Endothelial cell of umbilical vein (primary cell): Measurements from ENCODE around the gene ERRFI1. TPM values are rescaled to one million over a fixed set of nuclear protein-coding genes. Genes with fewer than 3 reads are reported as not detected.

Source experiments
- BruUV-seq: library from RNA; stranded (reverse); fragments of 400-500 nt; replicated peaks from 2 replicates; lab custom pipeline; 2021; lab: Mats Ljungman, UMichigan
- CTCF ChIA-PET: fragments of 300-600, 350-600 bp; sonication (Branson Sonifier 250); formaldehyde crosslinking; loops from one replicate; lab custom pipeline; 2021; ENCODE audit warnings: antibody characterized with exemption, inconsistent platforms; lab: Charles Lee
- POLR2A ChIA-PET: fragments of 300-600, 350-600 bp; sonication (Branson Sonifier 250); formaldehyde crosslinking; loops from one replicate; lab custom pipeline; 2021; ENCODE audit warnings: antibody characterized with exemption, inconsistent platforms; lab: Charles Lee
- DNase-seq: peaks from one replicate; pipeline ENCODE4 v3.0.0-alpha.2; 2011; ENCODE audit warnings: low read depth, low spot score
- FAIRE-seq: peaks from 2 replicates; lab custom pipeline; 2011; peaks lifted over from hg19 to GRCh38; lab: Jason Lieb, UNC
- H2AFZ ChIP-seq: 2 replicates; pipeline ENCODE4 v1.6.0; 2012; ENCODE audit warnings: low read depth, low read length, control low read depth, inconsistent platforms
- H3K27ac ChIP-seq: 2 replicates; pipeline ENCODE4 v1.5.1; 2011; ENCODE audit warnings: low read depth, mild to moderate bottlenecking, control low read depth, low read length, moderate library complexity; ENCODE audit not compliant: insufficient read depth
- H3K27me3 ChIP-seq, 2 experiments: 2 replicates each; pipeline versions ENCODE4 v1.6.0 to v1.6.1; 2011; ENCODE audit warnings: low read length in 2 of 2, mixed read lengths in 1 of 2; ENCODE audit not compliant: control insufficient read depth in 2 of 2, insufficient read depth in 2 of 2
- H3K36me3 ChIP-seq, 2 experiments: 2 replicates in 1 of 2; 3 replicates in 1 of 2; pipeline ENCODE4 v1.5.1; 2011; ENCODE audit warnings: low read length in 2 of 2, mild to moderate bottlenecking in 1 of 2, moderate library complexity in 1 of 2; ENCODE audit not compliant: control insufficient read depth in 2 of 2, insufficient read depth in 2 of 2; ENCODE audit errors: extremely low read depth in 1 of 2
- H3K4me1 ChIP-seq: 3 replicates; pipeline ENCODE4 v1.5.1; 2011; ENCODE audit warnings: mild to moderate bottlenecking, low read length; ENCODE audit not compliant: control insufficient read depth, insufficient read depth; ENCODE audit errors: extremely low read depth
- H3K4me2 ChIP-seq: 2 replicates; pipeline ENCODE4 v1.6.1; 2011; ENCODE audit warnings: low read length, control low read depth, mixed read lengths; ENCODE audit not compliant: insufficient read depth
- H3K4me3 ChIP-seq, 3 experiments: fragments of 200-600 bp in 1 of 3; sonication (generic), shearing (Covaris generic) in 1 of 3; replicated peaks in 1 of 3; 2 replicates each; pipeline ENCODE4 v1.5.1; 2011 to 2016; ENCODE audit warnings: control low read depth in 3 of 3, low read length in 3 of 3, mild to moderate bottlenecking in 2 of 3, inconsistent platforms in 1 of 3, low read depth in 1 of 3, moderate library complexity in 1 of 3; ENCODE audit not compliant: insufficient read depth in 1 of 3
- H3K79me2 ChIP-seq: 2 replicates; pipeline ENCODE4 v1.6.0; 2012; ENCODE audit warnings: low read length, inconsistent platforms; ENCODE audit not compliant: control insufficient read depth, insufficient read depth
- H3K9ac ChIP-seq: replicated peaks from 2 replicates; pipeline ENCODE3; 2011; ENCODE audit warnings: low read length, control low read depth; ENCODE audit not compliant: insufficient read depth; ENCODE audit errors: extremely low read depth
- H3K9me1 ChIP-seq: replicated peaks from 3 replicates; pipeline ENCODE4 v1.6.0; 2011; ENCODE audit warnings: mild to moderate bottlenecking, low read length; ENCODE audit not compliant: control insufficient read depth, insufficient read depth; ENCODE audit errors: extremely low read depth
- H3K9me3 ChIP-seq: replicated peaks from 2 replicates; pipeline ENCODE4 v1.5.1; 2012; ENCODE audit warnings: low read length, inconsistent platforms; ENCODE audit not compliant: control insufficient read depth, insufficient read depth
- H4K20me1 ChIP-seq: replicated peaks from 2 replicates; pipeline ENCODE3; 2011; ENCODE audit warnings: mild to moderate bottlenecking, low read length; ENCODE audit not compliant: control insufficient read depth, insufficient read depth; ENCODE audit errors: extremely low read depth
- CTCF ChIP-seq, 2 donors: IDR thresholded peaks; 1 replicate in 1 of 2; 2 replicates in 1 of 2; pipeline ENCODE4 v1.5.1; 2011; ENCODE audit warnings: low read length in 2 of 2, mild to moderate bottlenecking in 2 of 2, moderate library complexity in 2 of 2, control low read depth in 1 of 2, inconsistent platforms in 1 of 2, low read depth in 1 of 2; ENCODE audit not compliant: insufficient read depth in 1 of 2; ENCODE audit errors: extremely low read depth in 1 of 2
- EZH2 ChIP-seq: IDR thresholded peaks from 2 replicates; pipeline ENCODE4 v1.6.1; 2012; ENCODE audit warnings: borderline replicate concordance, low read depth, mild to moderate bottlenecking, moderate library complexity, low read length, inconsistent platforms; ENCODE audit not compliant: severe bottlenecking
- FOS ChIP-seq: IDR thresholded peaks from 2 replicates; pipeline ENCODE4 v1.6.1; 2011; ENCODE audit warnings: mild to moderate bottlenecking, low read length, moderate library complexity, borderline replicate concordance; ENCODE audit not compliant: insufficient read depth
- GATA2 ChIP-seq: IDR thresholded peaks from 2 replicates; pipeline ENCODE4 v1.7.0; 2011; ENCODE audit warnings: low read depth, mild to moderate bottlenecking, moderate library complexity, mixed read lengths, low read length; ENCODE audit not compliant: insufficient read length, insufficient read depth
- JUN ChIP-seq: IDR thresholded peaks from 2 replicates; pipeline ENCODE4 v1.6.1; 2011; ENCODE audit warnings: borderline replicate concordance, low read depth; ENCODE audit not compliant: insufficient read length, insufficient read depth
- MAX ChIP-seq: IDR thresholded peaks from 2 replicates; pipeline ENCODE4 v1.6.1; 2011; ENCODE audit not compliant: insufficient read depth, insufficient read length
- MYC ChIP-seq: IDR thresholded peaks from one replicate; pipeline ENCODE4 v1.6.1; 2011; ENCODE audit warnings: mild to moderate bottlenecking, low read depth, low read length
- POLR2A ChIP-seq: IDR thresholded peaks from 2 replicates; pipeline ENCODE4 v1.6.1; 2012; ENCODE audit warnings: low read depth, mild to moderate bottlenecking, control low read depth, low read length
- POLR2AphosphoS5 ChIP-seq: IDR thresholded peaks from 2 replicates; pipeline ENCODE4 v1.6.1; 2012; ENCODE audit warnings: low read depth, mild to moderate bottlenecking, control low read depth, low read length, moderate library complexity; ENCODE audit not compliant: insufficient read depth
- dilution Hi-C: fragments of 300-500 bp; cut with MboI; formaldehyde crosslinking; loops from one replicate; pipeline ENCODE4 v1.15.0; 2019; ENCODE audit warnings: low sequenced_read_pairs; ENCODE audit not compliant: extremely low pct_ligation_motif_present
- intact Hi-C: fragments of 100-400 bp; cut with micrococcal nuclease; formaldehyde crosslinking; loops from one replicate; pipeline ENCODE4 v1.10.0; 2022
- polyA plus RNA-seq, 4 experiments: library from polyadenylated mRNA; depleted of rRNA in 3 of 4; stranded (reverse) in 3 of 4; unstranded in 1 of 4; fragments of >200 nt; gene quantifications; 2 replicates each; pipeline versions ENCODE4 v1.2.1 to v1.2.3, GENCODE V29; 2011 to 2012; ENCODE audit warnings: missing spikeins in 1 of 4
- total RNA-seq: library from RNA; stranded (reverse); gene quantifications from 2 replicates; pipeline ENCODE4 v1.2.3, GENCODE V29; 2021

Gene ERRFI1
- total and polyA plus RNA-seq, 2 donors (not counting 3 experiments of a cell fraction or from before 2014, with no cell fraction given), result 28.1 to 32.0 TPM

GRCh38 chr1:8073112-8073855, 47.2 kb upstream of the ERRFI1 start:
- TF ChIP-seq MAX (no peak), MYC (no peak), POLR2A (no peak), CTCF (IDR thresholded peaks at IDR 0.05; ENCODE audit: extremely low read depth in 1 of 2, insufficient read depth in 1 of 2, low read depth in 1 of 2, low read length in 2 of 2) (no peak), EZH2 (no peak), POLR2AphosphoS5 (no peak), JUN (no peak), FOS (no peak), GATA2 (no peak)
- BruUV-seq, result no TSS peak
- H3K9ac ChIP-seq, result no peak overlapping the region
- CTCF ChIA-PET, result interaction anchor here (0.7 to 1.5 kb wide), 3 partner anchors 10 to 42 kb away, joined by 3 to 6 read pairs (median 4); no protein-coding TSS in a partner anchor
- no peak overlapping the region for H3K27ac ChIP-seq
- DNase-seq (no peak), FAIRE-seq (no peak)
- H3K9me1 ChIP-seq, result no peaks in the 10 kb centered on the region
- no peaks in the 10 kb centered on the region for H4K20me1 ChIP-seq
- intact Hi-C loops (no loop called here), dilution Hi-C loops (no loop called here)
- no peak overlapping the region for H3K4me3 ChIP-seq
- H3K27me3 ChIP-seq, result no peaks in the 10 kb centered on the region
- no peaks in the 10 kb centered on the region for H3K9me3 ChIP-seq
- H3K79me2 ChIP-seq, result no peaks in the 10 kb centered on the region
- POLR2A ChIA-PET, result no interaction called here
- H3K36me3 ChIP-seq, result no peaks in the 10 kb centered on the region
- H3K4me1 ChIP-seq, result peaks cover 19% of the 10 kb centered on the region
- H3K4me2 ChIP-seq, result no peak overlapping the region
- no peak overlapping the region for H2AFZ ChIP-seq
